Liver (tissue), 9 donors: ENCODE measurements around the gene TAAR9. TPM values are rescaled to one million over a fixed set of nuclear protein-coding genes. Genes with fewer than 3 reads are reported as not detected.

ENCODE experiments used
- DNase-seq: peaks from one replicate; pipeline ENCODE4 v3.0.0-alpha.2; 2017; ENCODE audit warnings: low spot score
- H3K27ac ChIP-seq, 2 donors: one replicate each; pipeline ENCODE4 v1.7.0; 2013; ENCODE audit warnings: inconsistent platforms in 2 of 2, low read length in 2 of 2, control low read depth in 1 of 2, low read depth in 1 of 2, mild to moderate bottlenecking in 1 of 2
- H3K27me3 ChIP-seq, 4 donors: one replicate each; pipeline versions ENCODE4 v1.6.1 to v1.7.0; 2013; ENCODE audit warnings: low read length in 3 of 4, inconsistent platforms in 1 of 4, mild to moderate bottlenecking in 1 of 4, moderate library complexity in 1 of 4; ENCODE audit not compliant: control insufficient read depth in 4 of 4, insufficient read depth in 4 of 4
- H3K36me3 ChIP-seq, 4 donors: one replicate each; pipeline versions ENCODE4 v1.6.1 to v1.7.0; 2013; ENCODE audit warnings: low read length in 3 of 4, mild to moderate bottlenecking in 3 of 4, low read depth in 1 of 4, moderate library complexity in 1 of 4; ENCODE audit not compliant: control insufficient read depth in 4 of 4, insufficient read depth in 3 of 4
- H3K4me1 ChIP-seq, 4 donors: one replicate each; pipeline versions ENCODE4 v1.6.1 to v1.7.0; 2013; ENCODE audit warnings: low read length in 3 of 4, mild to moderate bottlenecking in 3 of 4, moderate library complexity in 1 of 4; ENCODE audit not compliant: control insufficient read depth in 4 of 4, insufficient read depth in 4 of 4
- H3K4me3 ChIP-seq, 3 donors: one replicate each; pipeline versions ENCODE4 v1.6.1 to v1.7.0; 2013; ENCODE audit warnings: low read length in 3 of 3, control low read depth in 1 of 3, low read depth in 1 of 3, mild to moderate bottlenecking in 1 of 3
- H3K9ac ChIP-seq, 2 donors: one replicate each; pipeline ENCODE4 v1.7.0; 2013; ENCODE audit warnings: low read length in 2 of 2, mild to moderate bottlenecking in 2 of 2, moderate library complexity in 2 of 2, control low read depth in 1 of 2, low read depth in 1 of 2
- H3K9me3 ChIP-seq, 4 donors: one replicate each; pipeline versions ENCODE4 v1.6.1 to v1.7.0; 2013; ENCODE audit warnings: low read length in 3 of 4; ENCODE audit not compliant: control insufficient read depth in 4 of 4
- CTCF ChIP-seq: fragments of 150-350 bp; IDR thresholded peaks from 2 replicates; pipeline ENCODE4 v1.5.1; 2017; ENCODE audit warnings: improper control_type of control experiment, low read depth, low read length; ENCODE audit not compliant: missing input control
- EGR1 ChIP-seq, 2 donors: IDR thresholded peaks; 2 replicates each; pipeline ENCODE4 v1.6.1; 2016 to 2018; ENCODE audit warnings: antibody characterized with exemption in 2 of 2, low read depth in 2 of 2
- FOXA1 ChIP-seq: IDR thresholded peaks from 2 replicates; pipeline ENCODE4 v1.6.1; 2016; ENCODE audit warnings: antibody characterized with exemption
- FOXA2 ChIP-seq: IDR thresholded peaks from 2 replicates; pipeline ENCODE4 v1.6.1; 2016; ENCODE audit warnings: antibody characterized with exemption
- GABPA ChIP-seq, 2 donors: IDR thresholded peaks in 1 of 2; conservative IDR thresholded peaks in 1 of 2; 2 replicates each; pipeline ENCODE4 v1.6.1; 2016; ENCODE audit warnings: antibody characterized with exemption in 2 of 2, mild to moderate bottlenecking in 1 of 2, moderate library complexity in 1 of 2
- HNF4A ChIP-seq, 2 donors: conservative IDR thresholded peaks; 2 replicates each; pipeline ENCODE4 v1.6.1; 2016; ENCODE audit warnings: antibody characterized with exemption in 2 of 2, mild to moderate bottlenecking in 2 of 2
- HNF4G ChIP-seq: IDR thresholded peaks from 2 replicates; pipeline ENCODE4 v1.6.1; 2016; ENCODE audit warnings: antibody characterized with exemption
- JUND ChIP-seq, 2 donors: IDR thresholded peaks; 2 replicates each; pipeline ENCODE4 v1.6.1; 2016; ENCODE audit warnings: antibody characterized with exemption in 2 of 2
- NR2F2 ChIP-seq: IDR thresholded peaks from 2 replicates; pipeline ENCODE4 v1.6.1; 2016; ENCODE audit warnings: antibody characterized with exemption
- RAD21 ChIP-seq, 2 donors: IDR thresholded peaks; 2 replicates each; pipeline ENCODE4 v1.6.1; 2016; ENCODE audit warnings: antibody characterized with exemption in 2 of 2, mild to moderate bottlenecking in 2 of 2
- RXRA ChIP-seq, 2 donors: IDR thresholded peaks; 2 replicates each; pipeline ENCODE4 v1.6.1; 2017 to 2018; ENCODE audit warnings: antibody characterized with exemption in 2 of 2, mild to moderate bottlenecking in 1 of 2
- SP1 ChIP-seq: IDR thresholded peaks from 2 replicates; pipeline ENCODE4 v1.6.1; 2018; ENCODE audit warnings: antibody characterized with exemption, mild to moderate bottlenecking
- TAF1 ChIP-seq: conservative IDR thresholded peaks from 2 replicates; pipeline ENCODE4 v1.6.1; 2016; ENCODE audit warnings: antibody characterized with exemption, mild to moderate bottlenecking
- YY1 ChIP-seq: IDR thresholded peaks from 2 replicates; pipeline ENCODE4 v1.6.1; 2016; ENCODE audit warnings: antibody characterized with exemption, mild to moderate bottlenecking
- WGBS: extraction: QIAGEN DNeasy Blood & Tissue Kit; methylation state at CpG from one replicate; pipeline ENCODE4 v1.1.7; 2013; 5-methylcytosine and 5-hydroxymethylcytosine counted together
- polyA plus RNA-seq, 2 donors: library from polyadenylated mRNA; stranded (reverse) in 1 of 2; unstranded in 1 of 2; fragments of 200-250 nt in 1 of 2; fragments of >200 nt in 1 of 2; fragmentation: Nextera tagmentation in 1 of 2; extraction: Ambion mirVana in 1 of 2; gene quantifications; one replicate each; pipeline versions ENCODE4 v1.2.1 to v1.2.3, GENCODE V29; 2013 to 2015
- total RNA-seq, 2 donors: library from RNA; depleted of rRNA; stranded (reverse); fragments of >200 nt; gene quantifications; one replicate each; pipeline ENCODE4 v1.2.3, GENCODE V29; 2014
- TF ChIP-seq, protein P1 (sequence below): IDR thresholded peaks from 2 replicates; pipeline ENCODE4 v1.6.1; 2016; ENCODE audit warnings: antibody characterized with exemption
- TF ChIP-seq, protein P2 (sequence below): IDR thresholded peaks from 2 replicates; pipeline ENCODE4 v1.6.1; 2016; ENCODE audit warnings: antibody characterized with exemption, mild to moderate bottlenecking
- TF ChIP-seq, protein P3 (sequence below): IDR thresholded peaks from 2 replicates; pipeline ENCODE4 v1.6.1; 2016; ENCODE audit warnings: antibody characterized with exemption
- donor health status: healthy.
- donor health status: healthy.
- donor health status: healthy.
- donor health status: healthy.
- donor health status: healthy.

TAAR9 gene, protein sequence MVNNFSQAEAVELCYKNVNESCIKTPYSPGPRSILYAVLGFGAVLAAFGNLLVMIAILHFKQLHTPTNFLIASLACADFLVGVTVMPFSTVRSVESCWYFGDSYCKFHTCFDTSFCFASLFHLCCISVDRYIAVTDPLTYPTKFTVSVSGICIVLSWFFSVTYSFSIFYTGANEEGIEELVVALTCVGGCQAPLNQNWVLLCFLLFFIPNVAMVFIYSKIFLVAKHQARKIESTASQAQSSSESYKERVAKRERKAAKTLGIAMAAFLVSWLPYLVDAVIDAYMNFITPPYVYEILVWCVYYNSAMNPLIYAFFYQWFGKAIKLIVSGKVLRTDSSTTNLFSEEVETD
- not detected for total RNA-seq
- not detected for polyA plus RNA-seq

DNA sequence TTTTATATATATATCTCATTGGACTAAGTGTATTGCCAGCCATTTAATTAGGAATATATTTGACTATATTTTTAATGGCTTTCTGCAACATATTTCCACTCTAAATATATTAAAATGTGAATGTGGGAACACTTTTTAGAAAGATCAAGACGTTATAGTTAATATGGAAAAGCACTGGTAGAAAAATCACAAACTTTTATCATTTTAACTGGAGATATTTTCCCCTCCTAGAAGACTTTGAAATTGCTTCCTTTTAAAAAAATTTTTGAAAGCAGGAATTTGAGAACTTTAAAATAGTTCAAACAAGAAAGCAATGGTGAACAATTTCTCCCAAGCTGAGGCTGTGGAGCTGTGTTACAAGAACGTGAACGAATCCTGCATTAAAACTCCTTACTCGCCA, at the start of gene TAAR9:
Gene TAAR9, plus strand, starts transcription at position 301 of the 400 bp plus-strand sequence. Its CDS starts 13 bp downstream, at position 314.
- H3K4me1 ChIP-seq: no peaks in the 10 kb centered on the region
- DNase-seq: no peak
- no peaks in the 10 kb centered on the region for H3K9me3 ChIP-seq
- no peaks in the 10 kb centered on the region for H3K27me3 ChIP-seq
- WGBS: 86% methylated on average over 4 of the region's 4 CpGs
- no peak within 1 kb of the TSS for H3K27ac ChIP-seq
- H3K4me3 ChIP-seq: no peak within 1 kb of the TSS
- TF ChIP-seq FOXA2 (no peak), RXRA (IDR thresholded peaks at IDR 0.05) (no peak), JUND (IDR thresholded peaks at IDR 0.05) (no peak), EGR1 (IDR thresholded peaks at IDR 0.05; ENCODE audit: low read depth in 2 of 2) (no peak), SP1 (no peak), FOXA1 (no peak), HNF4G (no peak), RAD21 (IDR thresholded peaks at IDR 0.05) (no peak), GABPA (IDR thresholded peaks at IDR 0.05 in 1 of 2, conservative IDR thresholded peaks at IDR 0.05 in 1 of 2) (no peak), TAF1 (no peak), HNF4A (conservative IDR thresholded peaks at IDR 0.05) (no peak), NR2F2 (no peak), YY1 (no peak), CTCF (no peak)
- TF ChIP-seq, protein P1, sequence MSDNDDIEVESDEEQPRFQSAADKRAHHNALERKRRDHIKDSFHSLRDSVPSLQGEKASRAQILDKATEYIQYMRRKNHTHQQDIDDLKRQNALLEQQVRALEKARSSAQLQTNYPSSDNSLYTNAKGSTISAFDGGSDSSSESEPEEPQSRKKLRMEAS: no peak
- TF ChIP-seq, protein P2, sequence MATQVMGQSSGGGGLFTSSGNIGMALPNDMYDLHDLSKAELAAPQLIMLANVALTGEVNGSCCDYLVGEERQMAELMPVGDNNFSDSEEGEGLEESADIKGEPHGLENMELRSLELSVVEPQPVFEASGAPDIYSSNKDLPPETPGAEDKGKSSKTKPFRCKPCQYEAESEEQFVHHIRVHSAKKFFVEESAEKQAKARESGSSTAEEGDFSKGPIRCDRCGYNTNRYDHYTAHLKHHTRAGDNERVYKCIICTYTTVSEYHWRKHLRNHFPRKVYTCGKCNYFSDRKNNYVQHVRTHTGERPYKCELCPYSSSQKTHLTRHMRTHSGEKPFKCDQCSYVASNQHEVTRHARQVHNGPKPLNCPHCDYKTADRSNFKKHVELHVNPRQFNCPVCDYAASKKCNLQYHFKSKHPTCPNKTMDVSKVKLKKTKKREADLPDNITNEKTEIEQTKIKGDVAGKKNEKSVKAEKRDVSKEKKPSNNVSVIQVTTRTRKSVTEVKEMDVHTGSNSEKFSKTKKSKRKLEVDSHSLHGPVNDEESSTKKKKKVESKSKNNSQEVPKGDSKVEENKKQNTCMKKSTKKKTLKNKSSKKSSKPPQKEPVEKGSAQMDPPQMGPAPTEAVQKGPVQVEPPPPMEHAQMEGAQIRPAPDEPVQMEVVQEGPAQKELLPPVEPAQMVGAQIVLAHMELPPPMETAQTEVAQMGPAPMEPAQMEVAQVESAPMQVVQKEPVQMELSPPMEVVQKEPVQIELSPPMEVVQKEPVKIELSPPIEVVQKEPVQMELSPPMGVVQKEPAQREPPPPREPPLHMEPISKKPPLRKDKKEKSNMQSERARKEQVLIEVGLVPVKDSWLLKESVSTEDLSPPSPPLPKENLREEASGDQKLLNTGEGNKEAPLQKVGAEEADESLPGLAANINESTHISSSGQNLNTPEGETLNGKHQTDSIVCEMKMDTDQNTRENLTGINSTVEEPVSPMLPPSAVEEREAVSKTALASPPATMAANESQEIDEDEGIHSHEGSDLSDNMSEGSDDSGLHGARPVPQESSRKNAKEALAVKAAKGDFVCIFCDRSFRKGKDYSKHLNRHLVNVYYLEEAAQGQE: no peak
- TF ChIP-seq, protein P3, sequence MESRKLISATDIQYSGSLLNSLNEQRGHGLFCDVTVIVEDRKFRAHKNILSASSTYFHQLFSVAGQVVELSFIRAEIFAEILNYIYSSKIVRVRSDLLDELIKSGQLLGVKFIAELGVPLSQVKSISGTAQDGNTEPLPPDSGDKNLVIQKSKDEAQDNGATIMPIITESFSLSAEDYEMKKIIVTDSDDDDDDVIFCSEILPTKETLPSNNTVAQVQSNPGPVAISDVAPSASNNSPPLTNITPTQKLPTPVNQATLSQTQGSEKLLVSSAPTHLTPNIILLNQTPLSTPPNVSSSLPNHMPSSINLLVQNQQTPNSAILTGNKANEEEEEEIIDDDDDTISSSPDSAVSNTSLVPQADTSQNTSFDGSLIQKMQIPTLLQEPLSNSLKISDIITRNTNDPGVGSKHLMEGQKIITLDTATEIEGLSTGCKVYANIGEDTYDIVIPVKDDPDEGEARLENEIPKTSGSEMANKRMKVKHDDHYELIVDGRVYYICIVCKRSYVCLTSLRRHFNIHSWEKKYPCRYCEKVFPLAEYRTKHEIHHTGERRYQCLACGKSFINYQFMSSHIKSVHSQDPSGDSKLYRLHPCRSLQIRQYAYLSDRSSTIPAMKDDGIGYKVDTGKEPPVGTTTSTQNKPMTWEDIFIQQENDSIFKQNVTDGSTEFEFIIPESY: no peak
- no peak within 1 kb of the TSS for H3K9ac ChIP-seq
- no peaks in the 10 kb centered on the region for H3K36me3 ChIP-seq
